ENCODE measurements around the gene PCDH10.

PCDH10 gene

GRCh38 chr4:133148690-133149363 lies at the start of gene PCDH10:
TSS of gene PCDH10 (plus strand) at chr4:133149294. CDS start at chr4:133150141, 847 bp downstream.
- DNase-seq, result peak; percentile 73

GRCh38 chr4:133102043-133102442 lies 47.1 kb upstream of the PCDH10 start:
- no peak for DNase-seq

DNA sequence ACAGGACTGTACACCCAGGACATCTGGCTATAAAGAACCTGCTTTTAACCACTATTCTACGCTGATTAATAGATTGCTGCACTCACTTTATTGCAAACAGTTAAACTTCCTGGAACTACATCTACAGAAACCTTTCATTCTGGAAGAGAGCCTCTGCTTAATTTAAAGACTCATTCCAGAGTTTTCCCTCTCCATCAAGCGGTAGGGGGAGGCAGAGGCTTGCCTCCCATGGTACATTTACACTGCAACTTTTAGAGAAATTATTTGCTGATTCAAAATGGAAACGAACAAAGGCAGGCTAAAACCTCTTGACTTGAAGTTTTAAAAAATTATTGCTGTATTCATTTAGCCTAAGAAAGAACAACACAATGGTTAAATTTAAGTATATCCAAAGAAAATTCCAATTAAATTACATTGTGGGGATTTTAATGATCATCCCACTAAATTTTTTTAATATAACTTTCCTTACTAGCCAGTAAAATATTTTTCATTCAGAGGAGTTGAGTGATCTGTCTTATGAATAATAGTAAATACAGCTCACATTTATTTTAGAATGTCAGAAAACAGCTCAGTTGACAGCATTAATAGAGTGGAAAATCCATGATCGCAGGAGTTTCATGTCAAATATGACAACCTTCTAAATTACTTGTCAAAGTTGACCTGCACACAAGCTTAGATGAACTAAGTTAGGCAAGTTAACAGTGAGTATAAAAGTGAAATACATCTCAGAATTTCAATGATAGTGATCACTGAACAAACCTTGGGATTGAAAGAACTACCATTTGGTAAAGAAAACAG lies 46.3 kb upstream of the PCDH10 start:
- DNase-seq, result no peak

DNA sequence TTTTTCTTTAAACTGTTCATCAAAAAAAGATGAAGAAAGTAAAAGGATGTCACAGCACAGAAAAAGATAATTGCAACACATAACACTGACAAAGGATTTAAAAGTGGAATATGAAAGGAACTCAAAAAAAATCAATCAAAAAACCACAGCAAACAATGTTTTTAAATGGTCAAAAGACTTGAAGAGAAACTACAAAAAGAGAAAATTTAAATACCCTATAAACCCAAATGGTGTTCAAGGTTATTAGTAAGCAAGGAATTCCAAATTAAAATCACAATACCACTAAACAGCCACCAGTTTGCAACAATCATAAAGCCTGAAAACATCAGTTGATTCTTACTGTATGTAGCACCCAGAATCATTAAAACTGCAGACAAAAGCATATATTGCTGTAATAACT lies 36.5 kb upstream of the PCDH10 start:
- no peak for DNase-seq

GRCh38 chr4:133124746-133125145 lies 24.3 kb upstream of the PCDH10 start:
- no peak for DNase-seq

DNA sequence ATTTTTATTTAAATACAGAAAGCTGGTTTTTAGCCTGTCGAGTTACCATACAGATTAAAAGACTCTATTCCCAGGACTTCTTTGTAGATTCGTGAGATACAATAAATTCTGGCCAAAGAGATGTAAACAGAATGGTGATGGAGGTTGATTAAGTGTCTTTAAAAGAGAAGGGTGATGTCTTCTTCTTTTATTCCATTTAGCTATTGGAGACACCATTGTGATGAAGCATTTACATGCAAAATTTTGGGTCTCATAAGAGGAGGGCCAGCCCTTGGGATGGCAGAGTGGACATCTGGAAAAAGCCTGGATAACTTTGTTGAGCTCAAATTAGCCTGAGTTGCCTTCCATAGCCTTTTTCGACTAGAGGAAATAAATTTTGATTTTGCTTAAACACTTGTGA lies 21.6 kb upstream of the PCDH10 start:
- no peak for DNase-seq

GRCh38 chr4:133129237-133129636 lies 19.9 kb upstream of the PCDH10 start:
- DNase-seq, result no peak

DNA sequence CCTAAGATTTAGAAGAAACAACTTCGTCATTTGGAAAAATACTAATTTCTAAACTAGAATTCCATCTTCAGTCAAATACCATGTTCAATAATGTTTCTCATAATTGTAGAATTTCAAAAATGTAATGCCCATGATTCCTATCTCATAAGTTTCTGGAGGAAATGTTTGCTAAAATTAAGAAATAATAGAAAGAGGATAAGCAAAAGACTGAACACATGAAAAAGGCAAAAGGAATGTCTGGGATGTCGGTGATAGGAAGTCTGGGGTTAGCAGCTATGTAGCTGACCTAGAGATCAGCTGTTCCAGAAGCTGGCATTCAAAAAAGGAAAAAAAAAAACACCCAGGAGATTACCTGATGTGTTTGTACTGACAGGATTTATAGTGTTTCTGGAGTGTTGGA lies 18.9 kb upstream of the PCDH10 start:
- no peak for DNase-seq

GRCh38 chr4:133131829-133132460 lies 17.1 kb upstream of the PCDH10 start:
- no peak for DNase-seq

DNA sequence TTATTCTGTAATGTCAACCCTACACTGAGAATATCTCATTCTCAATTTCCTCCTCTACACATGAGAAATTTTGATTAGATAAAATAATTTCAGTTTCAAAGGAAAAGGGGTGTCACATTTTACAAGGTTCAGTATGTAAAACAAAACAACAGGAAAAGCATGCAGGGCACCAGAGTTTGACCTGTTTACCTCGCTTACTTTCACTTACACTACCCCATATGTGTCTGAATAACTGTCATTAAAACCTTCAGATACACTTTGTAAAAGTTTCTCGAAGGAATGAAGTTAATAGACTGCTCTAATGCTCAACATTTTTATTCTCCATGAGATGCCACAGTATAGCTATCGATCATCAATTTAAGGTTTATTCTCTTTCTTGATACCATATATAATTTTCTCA lies 12.3 kb upstream of the PCDH10 start:
- DNase-seq, result no peak

DNA sequence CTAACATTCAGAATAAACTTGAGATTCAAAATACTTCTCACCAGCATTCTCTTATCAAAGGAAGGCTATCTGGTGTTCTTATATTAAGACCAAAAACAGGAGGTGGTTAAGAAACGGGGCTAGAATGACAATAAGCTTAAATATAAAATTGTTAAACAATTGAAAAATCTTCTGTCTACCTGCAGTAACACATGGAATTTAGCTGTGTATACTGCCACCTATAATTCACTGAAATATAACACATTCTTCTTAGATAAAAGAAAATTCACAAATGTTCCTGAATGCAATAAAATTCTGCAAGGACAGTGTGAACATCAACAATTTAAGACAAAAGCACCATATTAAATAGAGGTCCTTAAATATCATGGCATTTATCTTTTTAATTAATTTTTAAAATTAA lies 11.5 kb upstream of the PCDH10 start:
- DNase-seq, result no peak

DNA sequence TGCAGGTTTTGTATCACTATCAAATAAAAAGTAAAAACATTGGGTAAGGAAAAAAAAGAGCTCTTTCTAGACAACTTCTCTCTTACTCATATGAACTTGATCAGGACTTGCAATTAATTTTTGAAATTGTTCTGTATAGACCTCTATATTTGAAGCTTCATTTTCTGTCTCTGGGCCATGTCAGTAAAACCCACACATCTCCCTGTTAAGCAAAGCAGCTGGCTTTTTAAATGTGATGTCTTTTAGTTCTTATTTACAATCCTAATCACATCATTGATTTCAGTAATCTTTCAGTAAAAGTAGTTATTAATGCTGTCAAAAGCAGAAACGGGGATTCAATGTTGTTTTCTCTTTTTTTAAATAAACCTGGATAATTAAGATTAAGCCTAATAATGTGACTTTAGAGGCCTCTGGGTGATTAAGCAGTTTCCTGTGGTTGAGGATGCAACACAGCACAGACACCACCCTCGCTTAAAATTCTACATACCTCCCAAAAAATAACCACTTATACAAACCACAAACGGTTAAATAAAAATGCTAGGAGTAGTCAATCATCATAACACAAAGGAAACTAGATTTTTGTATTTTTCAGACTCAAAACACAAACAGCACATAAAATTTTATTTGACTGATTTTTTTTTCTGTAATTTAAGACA lies 5.2 kb upstream of the PCDH10 start:
- no peak for DNase-seq

- DNase-seq, result no peak
Observed at GRCh38 chr4:133145241-133145640, 3.9 kb upstream of the PCDH10 start.

DNA sequence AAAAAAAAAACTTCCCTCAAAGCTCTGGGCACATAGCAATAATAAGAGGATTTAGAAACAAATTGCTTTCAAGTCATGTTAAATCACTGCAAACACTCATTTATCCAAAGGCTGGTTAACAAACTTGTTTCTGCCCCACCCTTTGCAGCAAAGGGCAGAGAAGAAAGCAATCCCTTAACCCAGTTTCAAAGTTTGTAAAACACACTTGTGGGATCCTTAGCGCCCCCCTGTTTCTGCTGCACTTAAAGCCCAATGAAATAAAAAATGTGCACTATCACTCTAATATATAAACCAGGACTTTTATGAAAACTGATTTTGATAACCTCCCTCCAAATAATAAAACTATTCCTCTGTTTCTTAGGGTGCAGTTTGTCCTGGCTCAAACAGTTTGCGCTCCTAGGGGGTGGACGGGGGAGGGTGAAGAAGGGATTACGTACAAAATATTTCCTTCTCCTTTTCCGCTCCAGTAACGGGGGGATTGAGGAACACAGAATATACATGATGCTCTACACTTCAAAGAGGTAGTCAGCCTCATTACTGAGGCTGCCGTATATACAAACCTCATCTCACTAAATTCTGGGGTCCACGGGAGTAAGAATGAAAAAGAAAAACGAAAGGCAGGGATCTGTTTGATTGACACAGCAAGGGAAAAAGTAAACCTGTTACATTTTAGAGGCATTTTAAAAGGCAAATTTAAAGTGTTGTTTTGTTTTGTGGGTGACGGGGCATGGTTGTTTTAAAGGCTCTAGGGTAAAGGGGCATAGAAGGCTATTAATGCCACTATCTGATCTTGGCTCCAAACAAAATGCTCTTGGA lies 3.1 kb upstream of the PCDH10 start:
- no peak for DNase-seq

DNA sequence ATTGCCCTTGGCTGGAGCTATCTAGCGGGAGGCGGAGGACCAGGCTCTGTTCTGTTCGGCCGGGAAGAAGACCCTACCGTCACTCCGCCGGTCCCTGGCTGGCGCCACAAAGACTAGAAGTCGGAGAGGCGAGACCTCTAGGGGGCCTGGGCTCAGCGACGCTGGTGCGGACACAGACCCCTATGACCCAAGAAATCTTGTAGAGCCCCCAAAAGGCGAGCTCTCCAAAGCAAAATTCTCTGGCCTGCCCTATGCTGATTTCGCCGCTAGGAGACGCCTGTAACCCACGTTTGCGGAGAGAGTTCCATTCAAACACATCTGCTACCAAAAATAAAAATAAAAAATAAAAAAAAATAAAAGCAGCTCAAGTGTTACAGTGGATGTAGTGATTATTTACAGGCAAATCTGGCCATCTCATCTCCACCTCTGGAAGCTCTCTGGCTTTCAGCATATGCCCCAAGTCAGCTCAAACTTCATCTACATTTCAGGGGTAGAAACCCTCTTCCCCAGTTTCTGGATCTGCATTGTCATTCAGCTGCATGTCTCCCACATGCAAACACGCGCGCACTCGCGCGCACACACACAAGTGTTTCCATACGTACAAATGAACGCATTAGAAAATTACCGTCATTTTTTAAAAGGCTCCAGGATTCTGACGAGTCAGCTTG lies 2.4 kb upstream of the PCDH10 start:
- DNase-seq, result peak; percentile 61

DNA sequence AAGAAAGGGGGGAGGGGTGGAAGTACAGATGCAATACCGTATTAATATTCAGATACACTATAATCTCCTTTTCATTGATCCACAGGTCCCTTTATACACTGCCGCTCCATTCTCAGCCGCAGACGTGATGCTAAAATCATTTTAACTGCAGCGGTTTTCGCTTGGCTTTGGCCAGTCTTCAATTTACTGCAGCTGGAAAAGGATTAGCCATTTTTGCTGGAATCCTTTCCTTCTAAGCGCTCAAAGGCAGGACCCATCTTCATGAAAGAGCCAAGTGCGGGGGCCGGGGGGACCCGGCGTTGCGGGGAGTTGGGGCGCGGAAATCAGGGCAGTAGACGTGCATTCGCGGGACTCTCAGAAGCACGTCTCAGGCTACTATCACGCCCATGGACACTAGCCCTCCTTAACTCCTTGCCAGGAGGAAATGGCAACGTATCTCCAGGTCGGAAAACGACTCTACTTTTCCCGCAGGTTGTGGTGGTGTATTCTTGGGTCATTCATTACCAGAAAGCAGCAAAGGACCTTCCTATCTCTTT lies 1.7 kb upstream of the PCDH10 start:
- DNase-seq, result no peak

GRCh38 chr4:133147921-133148689 lies 989 bp upstream of the PCDH10 start:
- DNase-seq, result peak; percentile 20

DNA sequence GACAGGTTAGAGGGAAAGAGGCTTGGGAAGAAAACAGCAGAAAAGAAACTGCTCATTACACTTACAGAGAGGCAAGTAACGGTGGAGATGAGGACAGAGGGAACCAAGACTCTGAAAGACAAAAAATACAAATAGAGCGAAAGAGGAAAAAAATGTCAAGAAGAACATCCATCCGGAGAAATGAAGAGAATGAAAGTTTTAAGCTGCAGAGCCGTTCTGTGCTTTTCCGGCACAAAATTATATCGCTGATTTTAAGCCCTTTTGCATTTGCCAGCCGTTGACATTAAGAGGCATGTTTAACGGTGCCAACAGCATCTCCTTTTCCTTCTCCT lies 236 bp downstream of the PCDH10 start:
- no peak for DNase-seq

DNA sequence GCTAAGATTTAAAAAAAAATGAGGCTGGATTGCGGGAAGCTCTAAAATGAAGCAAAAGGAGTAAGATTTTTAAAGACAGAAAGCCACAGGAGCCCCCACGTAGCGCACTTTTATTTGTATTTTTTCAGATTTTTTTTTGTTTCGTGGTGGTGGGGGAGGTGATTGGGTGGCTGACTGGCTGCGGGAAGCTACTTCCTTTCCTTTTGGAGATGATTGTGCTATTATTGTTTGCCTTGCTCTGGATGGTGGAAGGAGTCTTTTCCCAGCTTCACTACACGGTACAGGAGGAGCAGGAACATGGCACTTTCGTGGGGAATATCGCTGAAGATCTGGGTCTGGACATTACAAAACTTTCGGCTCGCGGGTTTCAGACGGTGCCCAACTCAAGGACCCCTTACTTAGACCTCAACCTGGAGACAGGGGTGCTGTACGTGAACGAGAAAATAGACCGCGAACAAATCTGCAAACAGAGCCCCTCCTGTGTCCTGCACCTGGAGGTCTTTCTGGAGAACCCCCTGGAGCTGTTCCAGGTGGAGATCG lies 908 bp downstream of the PCDH10 start:
- DNase-seq, result no peak

DNA sequence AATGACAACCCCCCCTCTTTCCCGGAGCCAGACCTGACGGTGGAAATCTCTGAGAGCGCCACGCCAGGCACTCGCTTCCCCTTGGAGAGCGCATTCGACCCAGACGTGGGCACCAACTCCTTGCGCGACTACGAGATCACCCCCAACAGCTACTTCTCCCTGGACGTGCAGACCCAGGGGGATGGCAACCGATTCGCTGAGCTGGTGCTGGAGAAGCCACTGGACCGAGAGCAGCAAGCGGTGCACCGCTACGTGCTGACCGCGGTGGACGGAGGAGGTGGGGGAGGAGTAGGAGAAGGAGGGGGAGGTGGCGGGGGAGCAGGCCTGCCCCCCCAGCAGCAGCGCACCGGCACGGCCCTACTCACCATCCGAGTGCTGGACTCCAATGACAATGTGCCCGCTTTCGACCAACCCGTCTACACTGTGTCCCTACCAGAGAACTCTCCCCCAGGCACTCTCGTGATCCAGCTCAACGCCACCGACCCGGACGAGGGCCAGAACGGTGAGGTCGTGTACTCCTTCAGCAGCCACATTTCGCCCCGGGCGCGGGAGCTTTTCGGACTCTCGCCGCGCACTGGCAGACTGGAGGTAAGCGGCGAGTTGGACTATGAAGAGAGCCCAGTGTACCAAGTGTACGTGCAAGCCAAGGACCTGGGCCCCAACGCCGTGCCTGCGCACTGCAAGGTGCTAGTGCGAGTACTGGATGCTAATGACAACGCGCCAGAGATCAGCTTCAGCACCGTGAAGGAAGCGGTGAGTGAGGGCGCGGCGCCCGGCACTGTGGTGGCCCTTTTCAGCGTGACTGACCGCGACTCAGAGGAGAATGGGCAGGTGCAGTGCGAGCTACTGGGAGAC lies 1.6 kb downstream of the PCDH10 start:
- peak; percentile 8 for DNase-seq
